ENCODE results near the gene HECTD2. TPM values are rescaled to one million over a fixed set of nuclear protein-coding genes. Genes with fewer than 3 reads are reported as not detected.
"Not testable (repeated sequence)": the region's sequence is repeated elsewhere in the genome, so short reads cannot be mapped to it uniquely, and the experiment has no call there.

Gene HECTD2
- total RNA-seq, 1 donor from 2014 or later = 23.2 TPM

- no peaks in the 10 kb centered on the region for H3K9me3 Mint-ChIP-seq
- no peak overlapping the region for H3K4me3 Mint-ChIP-seq
- TF ChIP-seq, protein P1, sequence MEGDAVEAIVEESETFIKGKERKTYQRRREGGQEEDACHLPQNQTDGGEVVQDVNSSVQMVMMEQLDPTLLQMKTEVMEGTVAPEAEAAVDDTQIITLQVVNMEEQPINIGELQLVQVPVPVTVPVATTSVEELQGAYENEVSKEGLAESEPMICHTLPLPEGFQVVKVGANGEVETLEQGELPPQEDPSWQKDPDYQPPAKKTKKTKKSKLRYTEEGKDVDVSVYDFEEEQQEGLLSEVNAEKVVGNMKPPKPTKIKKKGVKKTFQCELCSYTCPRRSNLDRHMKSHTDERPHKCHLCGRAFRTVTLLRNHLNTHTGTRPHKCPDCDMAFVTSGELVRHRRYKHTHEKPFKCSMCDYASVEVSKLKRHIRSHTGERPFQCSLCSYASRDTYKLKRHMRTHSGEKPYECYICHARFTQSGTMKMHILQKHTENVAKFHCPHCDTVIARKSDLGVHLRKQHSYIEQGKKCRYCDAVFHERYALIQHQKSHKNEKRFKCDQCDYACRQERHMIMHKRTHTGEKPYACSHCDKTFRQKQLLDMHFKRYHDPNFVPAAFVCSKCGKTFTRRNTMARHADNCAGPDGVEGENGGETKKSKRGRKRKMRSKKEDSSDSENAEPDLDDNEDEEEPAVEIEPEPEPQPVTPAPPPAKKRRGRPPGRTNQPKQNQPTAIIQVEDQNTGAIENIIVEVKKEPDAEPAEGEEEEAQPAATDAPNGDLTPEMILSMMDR (conservative IDR thresholded peaks at IDR 0.05) = no peak
- DNase-seq (ENCODE audit: low read depth, low spot score) = no peak
- peaks cover 25% of the 10 kb centered on the region for H3K4me1 Mint-ChIP-seq
- H3K27ac Mint-ChIP-seq (ENCODE audit: unreplicated experiment) = no peak overlapping the region
- H3K36me3 Mint-ChIP-seq (ENCODE audit: low read depth) = no peaks in the 10 kb centered on the region
- H3K27me3 Mint-ChIP-seq (ENCODE audit: low read depth) = peaks cover 14% of the 10 kb centered on the region
Observed at GRCh38 chr10:91385306-91386085, 24.6 kb upstream of the HECTD2 start.

GRCh38 chr10:91389636-91390512 is 20.3 kb upstream of the HECTD2 start:
- TF ChIP-seq, protein P1 (conservative IDR thresholded peaks at IDR 0.05) = peak; percentile 83
- Mint-ChIP-seq H3K27me3 (ENCODE audit: low read depth) (peaks cover 14% of the 10 kb centered on the region), H3K4me1 (peaks cover 7% of the 10 kb centered on the region), H3K36me3 (ENCODE audit: low read depth) (no peaks in the 10 kb centered on the region), H3K27ac (ENCODE audit: unreplicated experiment) (no peak overlapping the region), H3K4me3 (no peak overlapping the region), H3K9me3 (no peaks in the 10 kb centered on the region)
- DNase-seq (ENCODE audit: low read depth, low spot score) = no peak

- DNase-seq (ENCODE audit: low read depth, low spot score); H3K4me3 Mint-ChIP-seq; H3K9me3 Mint-ChIP-seq; H3K36me3 Mint-ChIP-seq (ENCODE audit: low read depth); H3K27ac Mint-ChIP-seq (ENCODE audit: unreplicated experiment); H3K4me1 Mint-ChIP-seq: not testable (repeated sequence)
- H3K27me3 Mint-ChIP-seq (ENCODE audit: low read depth) = peaks cover 14% of the 10 kb centered on the region
Observed at GRCh38 chr10:91390513-91390825, 19.7 kb upstream of the HECTD2 start.

DNA sequence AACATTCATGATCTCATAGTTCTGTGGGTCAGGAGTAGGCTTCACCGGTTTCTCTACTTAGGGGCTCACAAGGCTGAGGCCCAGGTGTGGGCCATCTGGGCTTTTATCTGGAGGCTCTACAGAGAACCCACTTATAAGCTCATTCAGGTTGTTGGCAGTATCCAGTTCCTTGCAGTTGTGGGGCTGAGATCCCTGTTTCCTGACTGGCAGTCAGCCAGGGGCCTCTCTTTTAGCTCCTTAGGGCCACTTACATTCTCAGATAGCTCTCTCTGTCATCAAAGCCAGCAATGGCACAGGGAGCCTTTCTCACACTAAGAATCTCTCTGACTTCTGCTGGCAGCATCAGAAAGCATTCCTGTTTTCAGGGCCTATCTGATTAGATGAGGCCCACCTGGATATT is 18.2 kb upstream of the HECTD2 start:
- no peak overlapping the region for H3K27ac Mint-ChIP-seq (ENCODE audit: unreplicated experiment)
- H3K4me3 Mint-ChIP-seq = no peak overlapping the region
- H3K4me1 Mint-ChIP-seq = peaks cover 7% of the 10 kb centered on the region
- H3K27me3 Mint-ChIP-seq (ENCODE audit: low read depth) = peaks cover 9% of the 10 kb centered on the region
- no peaks in the 10 kb centered on the region for H3K36me3 Mint-ChIP-seq (ENCODE audit: low read depth)
- no peak for DNase-seq (ENCODE audit: low read depth, low spot score)
- TF ChIP-seq, protein P1 (conservative IDR thresholded peaks at IDR 0.05) = no peak
- H3K9me3 Mint-ChIP-seq = peaks cover 4% of the 10 kb centered on the region

DNA sequence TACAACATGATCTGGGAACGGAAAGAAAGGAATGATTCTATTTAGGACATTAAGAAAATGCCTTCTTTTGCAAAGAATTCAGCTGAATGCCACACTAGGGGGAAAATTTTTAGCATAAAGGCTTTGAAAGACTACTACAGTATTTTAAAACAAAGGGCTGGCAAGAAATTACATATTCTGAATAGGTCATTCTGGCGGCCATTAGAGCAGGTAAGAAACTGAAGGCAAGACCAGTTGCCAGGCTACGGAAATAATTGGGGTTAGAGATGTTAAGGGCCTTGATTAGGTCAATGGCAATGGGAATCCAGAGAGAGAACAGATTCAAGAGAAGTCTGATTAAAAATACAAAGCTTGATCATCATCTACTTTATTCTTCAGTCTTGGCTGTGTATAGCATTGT is 3.8 kb upstream of the HECTD2 start:
- Mint-ChIP-seq H3K9me3 (no peaks in the 10 kb centered on the region), H3K27ac (ENCODE audit: unreplicated experiment) (no peak overlapping the region), H3K4me3 (peak overlapping the region; percentile 48), H3K27me3 (ENCODE audit: low read depth) (no peaks in the 10 kb centered on the region), H3K4me1 (peaks cover 37% of the 10 kb centered on the region), H3K36me3 (ENCODE audit: low read depth) (no peaks in the 10 kb centered on the region)
- DNase-seq (ENCODE audit: low read depth, low spot score) = no peak
- TF ChIP-seq, protein P1 (conservative IDR thresholded peaks at IDR 0.05) = no peak
